PC-9 (cell line): ENCODE results near the gene OR51B4.

Experiments used
- CTCF ChIP-seq: fragments of 200-600 bp; sonication (generic); conservative IDR thresholded peaks from 2 replicates; pipeline ENCODE4 v1.6.1; 2017; ENCODE audit warnings: mixed run types, antibody characterized with exemption, mild to moderate bottlenecking, moderate library complexity
- EZH2 ChIP-seq: fragments of 200-600 bp; sonication (generic); IDR thresholded peaks from 2 replicates; pipeline ENCODE4 v1.8.0; 2017; ENCODE audit warnings: antibody characterized with exemption, low read depth

- TF ChIP-seq CTCF (no peak), EZH2 (no peak)
These were observed 50.0 kb downstream of the OR51B4 start for GRCh38 chr11:5251746-5252145.
